ENCODE measurements around the gene OR4C16.

The OR4C16 gene, protein sequence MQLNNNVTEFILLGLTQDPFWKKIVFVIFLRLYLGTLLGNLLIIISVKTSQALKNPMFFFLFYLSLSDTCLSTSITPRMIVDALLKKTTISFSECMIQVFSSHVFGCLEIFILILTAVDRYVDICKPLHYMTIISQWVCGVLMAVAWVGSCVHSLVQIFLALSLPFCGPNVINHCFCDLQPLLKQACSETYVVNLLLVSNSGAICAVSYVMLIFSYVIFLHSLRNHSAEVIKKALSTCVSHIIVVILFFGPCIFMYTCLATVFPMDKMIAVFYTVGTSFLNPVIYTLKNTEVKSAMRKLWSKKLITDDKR

DNA sequence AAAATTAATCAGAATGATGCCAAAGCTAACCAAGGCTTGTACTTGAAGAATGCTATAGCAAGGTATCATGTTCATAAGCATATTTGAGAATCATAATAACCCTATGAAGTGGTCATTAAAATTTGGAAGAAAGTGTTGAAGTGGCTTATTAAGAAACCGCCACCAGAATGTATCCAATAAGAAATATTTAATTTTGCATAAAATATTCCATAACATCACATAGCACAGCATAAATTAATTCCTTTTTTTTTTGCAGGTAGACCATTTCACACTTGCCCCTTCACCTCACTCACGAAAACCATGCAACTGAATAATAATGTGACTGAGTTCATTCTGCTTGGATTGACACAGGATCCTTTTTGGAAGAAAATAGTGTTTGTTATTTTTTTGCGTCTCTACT lies at the start of gene OR4C16:
Gene OR4C16 (plus strand): TSS at position 301 of the 400 bp plus-strand sequence. CDS start 0 bp downstream, at position 301.
- DNase-seq, result no peak

DNA sequence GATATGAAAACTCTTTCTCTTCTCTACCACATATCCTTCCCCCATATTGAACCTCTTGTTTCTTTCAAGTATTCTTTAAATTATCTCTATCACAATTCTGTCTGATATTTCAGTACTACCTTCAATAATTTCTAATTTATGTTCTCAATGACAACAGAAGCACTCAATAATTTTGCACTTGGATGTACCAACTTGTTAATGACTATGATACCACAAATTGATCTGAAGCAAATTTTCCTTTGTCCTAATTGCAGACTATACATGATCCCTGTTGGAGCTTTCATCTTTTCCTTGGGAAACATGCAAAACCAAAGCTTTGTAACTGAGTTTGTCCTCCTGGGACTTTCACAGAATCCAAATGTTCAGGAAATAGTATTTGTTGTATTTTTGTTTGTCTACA lies 17.8 kb upstream of the OR4C16 start, which contains the start of gene OR4C15:
Gene OR4C15 (plus strand): TSS at position 301 of the 400 bp plus-strand sequence. CDS start 0 bp downstream, at position 301.
- no peak for DNase-seq

DNA sequence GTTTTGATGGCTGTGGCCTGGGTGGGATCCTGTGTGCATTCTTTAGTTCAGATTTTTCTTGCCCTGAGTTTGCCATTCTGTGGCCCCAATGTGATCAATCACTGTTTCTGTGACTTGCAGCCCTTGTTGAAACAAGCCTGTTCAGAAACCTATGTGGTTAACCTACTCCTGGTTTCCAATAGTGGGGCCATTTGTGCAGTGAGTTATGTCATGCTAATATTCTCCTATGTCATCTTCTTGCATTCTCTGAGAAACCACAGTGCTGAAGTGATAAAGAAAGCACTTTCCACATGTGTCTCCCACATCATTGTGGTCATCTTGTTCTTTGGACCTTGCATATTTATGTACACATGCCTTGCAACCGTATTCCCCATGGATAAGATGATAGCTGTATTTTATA lies 620 bp downstream of the OR4C16 start:
- no peak for DNase-seq

DNA sequence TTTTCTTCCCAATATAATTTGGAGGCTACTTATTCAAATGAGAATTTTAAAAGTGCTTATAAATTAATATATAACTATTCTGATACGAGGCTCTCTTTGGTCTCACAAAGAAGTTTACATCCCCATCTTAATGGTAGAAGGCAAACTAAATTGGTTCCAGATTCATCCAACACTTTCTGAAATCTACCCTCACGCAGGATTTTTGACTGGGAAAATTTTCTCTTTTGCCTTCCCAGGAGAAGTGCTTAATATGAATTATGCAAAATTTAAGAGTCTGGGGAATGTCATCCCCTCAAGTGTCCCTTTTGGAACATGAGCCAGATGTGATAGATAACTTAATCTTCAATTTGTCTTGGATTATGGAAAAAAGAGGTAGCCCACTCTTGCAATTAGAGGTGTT lies 35.6 kb downstream of the OR4C16 start, which contains the start of gene OR4C11:
Gene OR4C11 (minus strand): TSS at position 101 of the 400 bp plus-strand sequence. CDS start 3,272 bp downstream, outside the sequence.
- no peak for DNase-seq
